Hepatocyte (in vitro differentiated cells): ENCODE measurements around the gene PDK1. TPM values are rescaled to one million over a fixed set of nuclear protein-coding genes. Genes with fewer than 3 reads are reported as not detected.

Experiments
- DNase-seq: peaks from one replicate; pipeline ENCODE4 v3.0.0-alpha.2; 2016; ENCODE audit warnings: low spot score
- H2AFZ ChIP-seq: fragments of 200-600 bp; sonication (generic); 2 replicates; pipeline ENCODE4 v1.6.0; 2016; ENCODE audit warnings: antibody characterized with exemption, mild to moderate bottlenecking
- H3K27ac ChIP-seq: fragments of 200-600 bp; sonication (generic); 2 replicates; pipeline ENCODE4 v1.5.1; 2016; ENCODE audit warnings: mild to moderate bottlenecking
- H3K27me3 ChIP-seq: fragments of 200-600 bp; sonication (generic); 2 replicates; pipeline ENCODE4 v1.6.1; 2016
- H3K36me3 ChIP-seq: fragments of 200-600 bp; sonication (generic); replicated peaks from 2 replicates; pipeline ENCODE4 v1.5.1; 2016; ENCODE audit warnings: low read depth; ENCODE audit not compliant: insufficient read depth
- H3K4me1 ChIP-seq: fragments of 200-600 bp; sonication (generic); 2 replicates; pipeline ENCODE4 v1.5.1; 2016; ENCODE audit warnings: mild to moderate bottlenecking, moderate library complexity; ENCODE audit not compliant: insufficient read depth
- H3K4me2 ChIP-seq: fragments of 200-600 bp; sonication (generic); 2 replicates; pipeline ENCODE4 v1.6.0; 2016
- H3K4me3 ChIP-seq: fragments of 200-600 bp; sonication (generic); 2 replicates; pipeline ENCODE4 v1.5.1; 2016; ENCODE audit warnings: mild to moderate bottlenecking
- H3K79me2 ChIP-seq: fragments of 200-600 bp; sonication (generic); 2 replicates; pipeline ENCODE4 v1.6.0; 2017; ENCODE audit warnings: mild to moderate bottlenecking
- H3K9me2 ChIP-seq: fragments of 200-600 bp; sonication (generic); replicated peaks from 2 replicates; pipeline ENCODE4 v1.6.0; 2017; ENCODE audit warnings: mild to moderate bottlenecking; ENCODE audit not compliant: insufficient read depth
- H3K9me3 ChIP-seq: fragments of 200-600 bp; sonication (generic); 2 replicates; pipeline ENCODE4 v1.5.1; 2016; ENCODE audit warnings: low read depth, mild to moderate bottlenecking
- H4K20me1 ChIP-seq: fragments of 200-600 bp; sonication (generic); 2 replicates; pipeline ENCODE4 v1.6.0; 2016; ENCODE audit warnings: mild to moderate bottlenecking; ENCODE audit not compliant: insufficient read depth, poor library complexity, severe bottlenecking
- CTCF ChIP-seq: fragments of 200-600 bp; sonication (generic); IDR thresholded peaks from 2 replicates; pipeline ENCODE4 v1.5.1; 2016; ENCODE audit warnings: antibody characterized with exemption, mild to moderate bottlenecking; ENCODE audit not compliant: poor library complexity
- EZH2 ChIP-seq: fragments of 200-600 bp; sonication (generic); IDR thresholded peaks from 2 replicates; pipeline ENCODE4 v1.6.1; 2016; ENCODE audit warnings: antibody characterized with exemption, mild to moderate bottlenecking, borderline replicate concordance
- EZH2phosphoT487 ChIP-seq: fragments of 200-600 bp; sonication (generic); IDR thresholded peaks from one replicate; pipeline ENCODE4 v1.6.1; 2018; ENCODE audit warnings: antibody characterized with exemption, mild to moderate bottlenecking, low read depth, moderate library complexity; ENCODE audit not compliant: unreplicated experiment, severe bottlenecking
- WGBS: methylation state at CpG from one replicate; pipeline ENCODE4 v1.1.6; 2016; ENCODE audit warnings: low lambda C conversion rate; ENCODE audit errors: missing lambda C conversion rate; 5-methylcytosine and 5-hydroxymethylcytosine counted together
- polyA plus RNA-seq: library from polyadenylated mRNA; unstranded; fragments of >200 nt; fragmentation: Nextera tagmentation; extraction: Ambion mirVana; gene quantifications from 2 replicates; pipeline ENCODE4 v1.2.1, GENCODE V29; 2016
- total RNA-seq: library from RNA; depleted of rRNA; stranded (reverse); fragments of >200 nt; gene quantifications from 2 replicates; pipeline ENCODE4 v1.2.3, GENCODE V29; 2014

The PDK1 gene
- total and polyA plus RNA-seq, 2 experiments from 2014 or later = 8.0 to 13.1 TPM

DNA sequence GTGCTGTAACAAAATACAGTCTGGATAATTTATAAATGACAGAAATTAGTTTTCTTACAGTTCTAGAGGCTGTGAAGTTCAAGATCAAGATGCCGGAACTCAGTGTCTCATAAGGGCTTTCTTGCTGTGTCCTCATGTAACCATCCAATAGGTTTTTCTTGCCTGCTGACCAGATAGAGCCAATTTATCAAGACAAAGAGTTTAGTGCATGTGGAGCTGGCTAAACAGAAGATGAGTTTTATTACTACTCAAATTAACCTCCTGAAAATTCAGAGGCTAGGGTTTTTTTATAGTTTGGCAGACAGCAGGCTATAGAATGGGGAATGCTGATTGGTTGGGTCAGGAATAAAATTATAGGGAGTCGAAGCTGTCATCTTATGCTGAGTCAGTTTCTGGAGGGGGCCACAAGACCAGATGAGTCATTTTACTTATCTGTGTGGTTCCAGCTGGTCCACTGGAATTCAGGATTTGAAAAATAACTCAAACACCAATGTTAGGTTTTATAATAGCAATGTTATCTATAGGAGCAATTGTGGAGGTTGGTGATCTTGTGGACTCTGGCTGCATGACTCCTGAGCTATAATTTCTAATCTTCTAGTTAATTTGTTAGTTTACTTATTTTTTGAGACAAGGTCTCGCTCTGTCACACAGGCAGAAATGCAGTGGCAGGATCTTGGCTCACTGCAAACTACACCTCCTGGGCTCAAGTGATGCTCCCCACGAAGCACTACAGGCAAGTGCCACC is 3.2 kb upstream of the PDK1 start:
- H3K27ac ChIP-seq = peak overlapping the region; percentile 54
- TF ChIP-seq EZH2phosphoT487 (no peak), EZH2 (no peak), CTCF (no peak)
- H3K27me3 ChIP-seq = no peaks in the 10 kb centered on the region
- peaks cover 31% of the 10 kb centered on the region for H3K4me1 ChIP-seq
- H3K79me2 ChIP-seq = peaks cover 10% of the 10 kb centered on the region
- no peaks in the 10 kb centered on the region for H3K9me2 ChIP-seq
- no peak overlapping the region for H3K4me2 ChIP-seq
- no peaks in the 10 kb centered on the region for H3K36me3 ChIP-seq
- H4K20me1 ChIP-seq = no peaks in the 10 kb centered on the region
- WGBS = 74% methylated on average over 4 of the region's 4 CpGs
- no peak overlapping the region for H2AFZ ChIP-seq
- H3K9me3 ChIP-seq = no peaks in the 10 kb centered on the region
- DNase-seq = peak; percentile 49
- no peak overlapping the region for H3K4me3 ChIP-seq

- peak overlapping the region; percentile 89 for H3K27ac ChIP-seq
- TF ChIP-seq EZH2 (no peak), CTCF (no peak), EZH2phosphoT487 (no peak)
- H3K9me2 ChIP-seq = no peaks in the 10 kb centered on the region
- DNase-seq = no peak
- peak overlapping the region; percentile 90 for H3K4me2 ChIP-seq
- H4K20me1 ChIP-seq = no peaks in the 10 kb centered on the region
- H2AFZ ChIP-seq = peak overlapping the region; percentile 76
- peak overlapping the region; percentile 79 for H3K4me3 ChIP-seq
- WGBS = 53% methylated on average over 18 of the region's 18 CpGs
- peaks cover 36% of the 10 kb centered on the region for H3K4me1 ChIP-seq
- peaks cover 15% of the 10 kb centered on the region for H3K79me2 ChIP-seq
- no peaks in the 10 kb centered on the region for H3K27me3 ChIP-seq
- H3K36me3 ChIP-seq = no peaks in the 10 kb centered on the region
- no peaks in the 10 kb centered on the region for H3K9me3 ChIP-seq
Observed at GRCh38 chr2:172554352-172555271, 1.3 kb upstream of the PDK1 start.

GRCh38 chr2:172555272-172555521 is 693 bp upstream of the PDK1 start:
- Histone ChIP-seq H3K79me2 (peaks cover 18% of the 10 kb centered on the region), H3K4me3 (peak overlapping the region; percentile 79), H4K20me1 (no peaks in the 10 kb centered on the region), H3K4me2 (peak overlapping the region; percentile 90), H2AFZ (peak overlapping the region; percentile 76), H3K9me3 (no peaks in the 10 kb centered on the region), H3K27ac (peak overlapping the region; percentile 89), H3K36me3 (no peaks in the 10 kb centered on the region), H3K4me1 (peaks cover 36% of the 10 kb centered on the region), H3K9me2 (no peaks in the 10 kb centered on the region), H3K27me3 (no peaks in the 10 kb centered on the region)
- 15% methylated on average over 8 of the region's 8 CpGs for WGBS
- DNase-seq = no peak
- TF ChIP-seq CTCF (no peak), EZH2 (no peak), EZH2phosphoT487 (no peak)
